ENCODE results near the gene KDR.
A peak's percentile ranks its signal among the peaks of the same experiment; 100 is the strongest.

The KDR gene

GRCh38 chr4:55133951-55134350 lies 8.6 kb upstream of the KDR start:
- H3K27me3 Mint-ChIP-seq = peaks cover 9% of the 10 kb centered on the region
- no peaks in the 10 kb centered on the region for H3K36me3 Mint-ChIP-seq
- no peak overlapping the region for H3K4me3 Mint-ChIP-seq
- no peaks in the 10 kb centered on the region for H3K4me1 Mint-ChIP-seq (ENCODE audit: low read depth)
- no peak overlapping the region for H3K27ac Mint-ChIP-seq
- no peaks in the 10 kb centered on the region for H3K9me3 Mint-ChIP-seq (ENCODE audit: low read depth)

- Mint-ChIP-seq H3K36me3 (no peaks in the 10 kb centered on the region), H3K4me1 (ENCODE audit: low read depth) (no peaks in the 10 kb centered on the region), H3K27ac (no peak overlapping the region), H3K9me3 (ENCODE audit: low read depth) (no peaks in the 10 kb centered on the region), H3K4me3 (no peak overlapping the region), H3K27me3 (peaks cover 13% of the 10 kb centered on the region)
These were observed 7.4 kb upstream of the KDR start for GRCh38 chr4:55132775-55133174.

GRCh38 chr4:55127521-55127920 lies 2.1 kb upstream of the KDR start:
- Mint-ChIP-seq H3K27ac (no peak overlapping the region), H3K4me3 (no peak overlapping the region), H3K9me3 (ENCODE audit: low read depth) (no peaks in the 10 kb centered on the region), H3K36me3 (no peaks in the 10 kb centered on the region), H3K4me1 (ENCODE audit: low read depth) (peaks cover 2% of the 10 kb centered on the region), H3K27me3 (peaks cover 23% of the 10 kb centered on the region)

- Mint-ChIP-seq H3K4me1 (ENCODE audit: low read depth) (peaks cover 2% of the 10 kb centered on the region), H3K27me3 (peaks cover 24% of the 10 kb centered on the region), H3K36me3 (no peaks in the 10 kb centered on the region), H3K4me3 (no peak overlapping the region), H3K27ac (no peak overlapping the region), H3K9me3 (ENCODE audit: low read depth) (no peaks in the 10 kb centered on the region)
These were observed 1.7 kb upstream of the KDR start for GRCh38 chr4:55127053-55127452.

GRCh38 chr4:55125763-55126541 lies 557 bp upstream of the KDR start:
- H3K27ac Mint-ChIP-seq = no peak overlapping the region
- no peaks in the 10 kb centered on the region for H3K9me3 Mint-ChIP-seq (ENCODE audit: low read depth)
- peaks cover 2% of the 10 kb centered on the region for H3K4me1 Mint-ChIP-seq (ENCODE audit: low read depth)
- H3K27me3 Mint-ChIP-seq = peaks cover 24% of the 10 kb centered on the region
- peak overlapping the region; percentile 30 for H3K4me3 Mint-ChIP-seq
- no peaks in the 10 kb centered on the region for H3K36me3 Mint-ChIP-seq

GRCh38 chr4:55124322-55125076 lies 896 bp downstream of the KDR start:
- no peak overlapping the region for H3K4me3 Mint-ChIP-seq
- no peaks in the 10 kb centered on the region for H3K36me3 Mint-ChIP-seq
- no peak overlapping the region for H3K27ac Mint-ChIP-seq
- H3K9me3 Mint-ChIP-seq (ENCODE audit: low read depth) = no peaks in the 10 kb centered on the region
- H3K27me3 Mint-ChIP-seq = peaks cover 27% of the 10 kb centered on the region
- H3K4me1 Mint-ChIP-seq (ENCODE audit: low read depth) = peaks cover 2% of the 10 kb centered on the region

- Mint-ChIP-seq H3K27me3 (peaks cover 26% of the 10 kb centered on the region), H3K9me3 (ENCODE audit: low read depth) (no peaks in the 10 kb centered on the region), H3K36me3 (no peaks in the 10 kb centered on the region), H3K4me1 (ENCODE audit: low read depth) (peaks cover 2% of the 10 kb centered on the region), H3K27ac (no peak overlapping the region), H3K4me3 (no peak overlapping the region)
These were observed 1.6 kb downstream of the KDR start for GRCh38 chr4:55123791-55124190.

GRCh38 chr4:55122235-55122634 lies 3.2 kb downstream of the KDR start:
- peaks cover 26% of the 10 kb centered on the region for H3K27me3 Mint-ChIP-seq
- H3K36me3 Mint-ChIP-seq = no peaks in the 10 kb centered on the region
- no peak overlapping the region for H3K27ac Mint-ChIP-seq
- no peaks in the 10 kb centered on the region for H3K9me3 Mint-ChIP-seq (ENCODE audit: low read depth)
- H3K4me1 Mint-ChIP-seq (ENCODE audit: low read depth) = peaks cover 2% of the 10 kb centered on the region
- no peak overlapping the region for H3K4me3 Mint-ChIP-seq

- Mint-ChIP-seq H3K27me3 (peaks cover 20% of the 10 kb centered on the region), H3K9me3 (ENCODE audit: low read depth) (no peaks in the 10 kb centered on the region), H3K4me3 (no peak overlapping the region), H3K4me1 (ENCODE audit: low read depth) (peaks cover 2% of the 10 kb centered on the region), H3K36me3 (no peaks in the 10 kb centered on the region), H3K27ac (no peak overlapping the region)
These were observed 4.1 kb downstream of the KDR start for GRCh38 chr4:55121246-55121645.

- Mint-ChIP-seq H3K36me3 (no peaks in the 10 kb centered on the region), H3K9me3 (ENCODE audit: low read depth) (no peaks in the 10 kb centered on the region), H3K27ac (no peak overlapping the region), H3K4me3 (no peak overlapping the region), H3K4me1 (ENCODE audit: low read depth) (no peaks in the 10 kb centered on the region), H3K27me3 (peaks cover 11% of the 10 kb centered on the region)
These were observed 7.0 kb downstream of the KDR start for GRCh38 chr4:55118397-55118796.

GRCh38 chr4:55117511-55117910 lies 7.9 kb downstream of the KDR start:
- no peak overlapping the region for H3K4me3 Mint-ChIP-seq
- no peak overlapping the region for H3K27ac Mint-ChIP-seq
- H3K9me3 Mint-ChIP-seq (ENCODE audit: low read depth) = no peaks in the 10 kb centered on the region
- H3K36me3 Mint-ChIP-seq = no peaks in the 10 kb centered on the region
- no peaks in the 10 kb centered on the region for H3K4me1 Mint-ChIP-seq (ENCODE audit: low read depth)
- H3K27me3 Mint-ChIP-seq = peaks cover 8% of the 10 kb centered on the region

- H3K9me3 Mint-ChIP-seq (ENCODE audit: low read depth) = no peaks in the 10 kb centered on the region
- no peaks in the 10 kb centered on the region for H3K4me1 Mint-ChIP-seq (ENCODE audit: low read depth)
- no peak overlapping the region for H3K27ac Mint-ChIP-seq
- H3K27me3 Mint-ChIP-seq = peaks cover 7% of the 10 kb centered on the region
- no peak overlapping the region for H3K4me3 Mint-ChIP-seq
- H3K36me3 Mint-ChIP-seq = no peaks in the 10 kb centered on the region
These were observed 8.9 kb downstream of the KDR start for GRCh38 chr4:55116450-55116849.

- no peak overlapping the region for H3K27ac Mint-ChIP-seq
- H3K27me3 Mint-ChIP-seq = no peaks in the 10 kb centered on the region
- no peak overlapping the region for H3K4me3 Mint-ChIP-seq
- H3K9me3 Mint-ChIP-seq (ENCODE audit: low read depth) = no peaks in the 10 kb centered on the region
- H3K4me1 Mint-ChIP-seq (ENCODE audit: low read depth) = no peaks in the 10 kb centered on the region
- H3K36me3 Mint-ChIP-seq = no peaks in the 10 kb centered on the region
These were observed 13.8 kb downstream of the KDR start for GRCh38 chr4:55111601-55112000.

- no peaks in the 10 kb centered on the region for H3K4me1 Mint-ChIP-seq (ENCODE audit: low read depth)
- no peaks in the 10 kb centered on the region for H3K27me3 Mint-ChIP-seq
- no peaks in the 10 kb centered on the region for H3K9me3 Mint-ChIP-seq (ENCODE audit: low read depth)
- H3K27ac Mint-ChIP-seq = no peak overlapping the region
- no peaks in the 10 kb centered on the region for H3K36me3 Mint-ChIP-seq
- H3K4me3 Mint-ChIP-seq = no peak overlapping the region
These were observed 15.3 kb downstream of the KDR start for GRCh38 chr4:55110131-55110530.

- no peak overlapping the region for H3K4me3 Mint-ChIP-seq
- H3K4me1 Mint-ChIP-seq (ENCODE audit: low read depth) = no peaks in the 10 kb centered on the region
- H3K27me3 Mint-ChIP-seq = no peaks in the 10 kb centered on the region
- H3K36me3 Mint-ChIP-seq = no peaks in the 10 kb centered on the region
- H3K27ac Mint-ChIP-seq = no peak overlapping the region
- no peaks in the 10 kb centered on the region for H3K9me3 Mint-ChIP-seq (ENCODE audit: low read depth)
These were observed 18.3 kb downstream of the KDR start for GRCh38 chr4:55107054-55107453.
